ENCODE measurements around the gene KCNJ3. TPM values are rescaled to one million over a fixed set of nuclear protein-coding genes. Genes with fewer than 3 reads are reported as not detected.

The KCNJ3 gene, protein sequence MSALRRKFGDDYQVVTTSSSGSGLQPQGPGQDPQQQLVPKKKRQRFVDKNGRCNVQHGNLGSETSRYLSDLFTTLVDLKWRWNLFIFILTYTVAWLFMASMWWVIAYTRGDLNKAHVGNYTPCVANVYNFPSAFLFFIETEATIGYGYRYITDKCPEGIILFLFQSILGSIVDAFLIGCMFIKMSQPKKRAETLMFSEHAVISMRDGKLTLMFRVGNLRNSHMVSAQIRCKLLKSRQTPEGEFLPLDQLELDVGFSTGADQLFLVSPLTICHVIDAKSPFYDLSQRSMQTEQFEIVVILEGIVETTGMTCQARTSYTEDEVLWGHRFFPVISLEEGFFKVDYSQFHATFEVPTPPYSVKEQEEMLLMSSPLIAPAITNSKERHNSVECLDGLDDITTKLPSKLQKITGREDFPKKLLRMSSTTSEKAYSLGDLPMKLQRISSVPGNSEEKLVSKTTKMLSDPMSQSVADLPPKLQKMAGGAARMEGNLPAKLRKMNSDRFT
- 2.2 and 2.3 TPM in 2 replicates for total RNA-seq (2014; rRNA removed; shearing (Covaris generic))

DNA sequence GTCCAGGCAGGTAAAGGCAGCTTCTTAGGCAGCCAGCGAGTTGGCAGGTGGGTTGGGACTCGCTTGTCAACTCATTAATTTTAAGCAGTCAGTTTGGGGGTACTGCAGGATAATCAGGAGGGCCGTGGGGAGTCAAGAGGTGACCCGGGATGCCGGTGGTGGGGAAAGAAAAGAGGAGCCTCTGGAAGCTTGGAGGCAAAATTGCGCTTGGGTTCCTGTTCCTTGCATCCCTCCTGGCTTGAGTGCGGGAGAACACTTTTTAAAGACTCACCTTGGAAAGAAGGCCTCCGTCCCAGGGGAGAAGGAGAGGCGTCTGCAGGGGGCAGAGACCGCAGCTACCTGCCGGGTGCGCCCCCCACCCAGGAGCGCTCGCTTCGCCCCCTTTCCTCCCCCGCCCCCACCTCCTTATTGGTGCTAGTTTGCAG is at the start of gene KCNJ3:
KCNJ3 (plus strand) TSS at position 400 of the 425 bp plus-strand sequence. CDS start 81 bp downstream, outside the sequence.
- no peak for DNase-seq (ENCODE audit: low spot score)

DNA sequence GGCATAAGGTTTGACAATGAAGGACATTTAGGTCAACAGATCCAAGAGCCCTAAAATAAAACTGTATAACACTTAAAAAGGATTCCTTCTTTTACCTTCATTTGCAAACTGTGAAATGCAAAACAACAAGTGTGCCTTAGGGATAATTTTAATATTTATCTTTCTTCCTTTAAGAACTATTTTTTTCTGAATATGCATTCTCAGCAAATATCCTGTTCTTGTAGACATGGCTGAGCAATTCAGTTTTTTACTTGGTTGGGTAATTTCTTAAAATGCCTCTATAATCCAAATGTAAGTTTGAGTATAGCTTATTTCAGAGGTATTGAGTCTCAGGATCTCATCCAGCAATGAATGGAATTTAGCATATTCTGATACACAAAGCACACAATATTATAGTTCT is 43.0 kb upstream of the KCNJ3 start:
- DNase-seq (ENCODE audit: low spot score), result no peak

DNA sequence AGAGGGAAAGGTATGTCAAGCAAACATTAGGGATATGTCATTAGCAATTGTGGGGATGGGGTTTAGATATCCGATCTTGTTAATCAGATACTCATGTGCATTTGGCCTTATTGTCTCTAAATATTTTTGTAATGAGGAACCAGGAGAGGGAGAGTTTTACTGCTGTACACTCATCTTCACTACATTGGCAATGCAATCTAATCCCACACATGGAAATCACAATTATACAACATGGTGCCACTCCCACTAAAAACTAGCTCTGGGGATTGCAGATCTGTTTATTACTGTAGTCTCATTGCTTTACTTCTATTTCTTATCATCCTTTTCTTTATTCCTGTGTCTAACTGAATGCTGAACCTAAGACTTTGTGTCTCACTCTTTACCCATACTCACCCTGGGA is 39.6 kb upstream of the KCNJ3 start:
- DNase-seq (ENCODE audit: low spot score), result no peak

DNA sequence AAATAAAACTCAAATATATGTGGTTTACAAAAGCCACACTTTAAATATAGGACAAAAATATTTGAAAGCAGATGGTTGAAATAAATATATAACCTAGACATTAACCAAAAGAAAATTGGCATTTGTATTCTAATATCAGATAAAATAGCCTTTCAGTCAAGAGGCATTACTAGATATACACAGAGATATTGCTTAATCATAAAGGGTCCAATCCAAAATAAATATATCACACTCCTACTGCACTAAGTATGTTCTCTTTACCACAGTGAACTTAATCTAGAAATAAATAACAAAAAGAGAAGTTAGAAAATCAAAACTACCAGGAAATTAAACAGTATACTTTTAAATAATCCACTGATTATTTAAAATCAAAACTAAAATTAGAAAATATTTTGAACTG is 34.2 kb upstream of the KCNJ3 start:
- DNase-seq (ENCODE audit: low spot score), result no peak

DNA sequence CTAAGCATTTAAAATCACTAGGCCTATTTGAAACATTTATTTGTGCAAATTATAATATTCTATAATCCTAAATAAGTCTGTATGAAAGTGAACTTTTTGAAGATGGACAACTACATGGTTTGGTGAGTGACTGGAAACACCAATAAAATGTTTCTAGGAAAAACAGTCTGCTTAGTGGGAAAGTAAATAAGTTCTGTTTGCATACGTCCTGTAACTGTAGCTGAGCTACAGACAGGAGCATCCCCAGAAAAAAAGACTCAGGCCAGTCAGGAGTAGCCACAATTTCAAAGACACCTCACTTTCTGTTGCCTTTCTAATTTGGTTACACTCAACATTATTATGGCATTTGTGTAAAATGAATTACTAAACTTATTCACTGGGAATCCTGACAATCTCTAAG is 28.4 kb upstream of the KCNJ3 start:
- DNase-seq (ENCODE audit: low spot score), result no peak

DNA sequence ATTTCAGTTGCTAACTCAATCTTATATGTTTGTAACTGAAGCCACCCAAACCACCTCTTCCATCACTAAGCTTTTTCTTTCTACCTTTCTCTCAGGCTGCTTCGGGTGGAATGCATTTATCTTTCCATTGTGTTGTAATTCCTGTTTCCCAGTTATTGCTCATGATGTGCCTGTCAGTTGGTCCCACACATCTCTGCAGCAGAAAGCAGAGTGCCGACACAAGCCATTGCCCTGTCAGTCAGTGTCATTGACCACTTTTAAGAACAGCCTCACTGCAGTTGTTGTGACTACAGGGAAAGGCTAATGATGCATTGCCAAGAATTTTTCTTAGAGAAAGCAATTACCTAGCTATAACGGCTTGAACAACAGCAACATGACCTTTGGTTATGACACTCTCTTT is 24.8 kb upstream of the KCNJ3 start:
- DNase-seq (ENCODE audit: low spot score), result no peak

DNA sequence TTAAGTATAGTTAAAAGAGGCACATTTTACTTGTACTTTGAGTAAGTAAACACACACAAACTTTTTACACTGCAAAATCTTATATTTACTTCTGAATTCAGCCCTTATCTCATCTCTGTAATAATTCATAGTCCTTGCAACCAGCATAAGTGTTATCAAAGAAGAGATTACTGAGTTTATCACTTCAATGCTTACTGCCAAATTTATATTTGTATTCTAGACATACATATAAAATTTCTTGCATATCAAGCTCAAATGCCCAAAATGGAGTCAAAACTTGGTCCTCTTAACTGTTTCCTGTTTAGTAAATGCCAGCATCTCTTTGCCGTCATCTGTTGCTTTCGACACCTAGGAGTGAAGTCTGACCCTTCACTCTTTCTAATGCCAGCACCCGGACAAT is 21.1 kb upstream of the KCNJ3 start:
- DNase-seq (ENCODE audit: low spot score), result no peak

DNA sequence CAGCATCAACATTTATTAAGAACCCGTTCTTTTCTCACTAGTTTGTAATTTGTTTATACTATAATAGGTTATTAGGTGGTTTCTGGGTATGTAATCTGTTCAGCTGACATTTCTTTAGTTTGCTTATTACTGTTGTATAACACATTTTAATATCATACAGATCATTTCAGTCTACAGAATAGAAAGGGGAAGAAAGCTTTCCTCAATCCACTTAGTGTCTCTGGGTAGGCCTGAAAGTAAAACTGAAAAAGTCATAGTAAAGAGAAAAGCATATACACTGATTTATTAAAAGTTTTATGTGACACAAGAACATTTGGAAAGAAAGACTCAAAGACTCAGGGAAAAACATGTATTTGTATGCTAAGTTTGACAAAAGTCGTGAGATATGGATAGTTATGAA is 16.8 kb upstream of the KCNJ3 start:
- no peak for DNase-seq (ENCODE audit: low spot score)

DNA sequence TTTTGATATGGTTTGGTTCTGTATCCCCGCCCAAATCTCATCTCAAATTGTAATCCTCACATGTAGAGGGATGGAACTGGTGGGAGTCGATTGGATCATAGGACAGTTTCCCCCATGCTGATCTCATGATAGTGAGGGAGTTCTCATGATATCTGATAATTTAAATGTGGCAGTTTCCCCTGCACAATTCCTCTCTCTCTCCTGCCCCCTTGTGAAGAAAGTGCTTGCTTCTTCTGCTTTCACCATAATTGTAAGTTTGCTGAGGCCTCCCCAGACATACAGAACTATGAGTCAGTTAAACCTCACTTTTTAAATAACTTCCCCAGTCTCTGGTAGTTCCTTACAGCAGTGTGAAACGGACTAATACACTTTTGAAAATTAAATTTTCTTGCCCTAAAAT is 12.3 kb upstream of the KCNJ3 start:
- peak; percentile 12 for DNase-seq (ENCODE audit: low spot score)

DNA sequence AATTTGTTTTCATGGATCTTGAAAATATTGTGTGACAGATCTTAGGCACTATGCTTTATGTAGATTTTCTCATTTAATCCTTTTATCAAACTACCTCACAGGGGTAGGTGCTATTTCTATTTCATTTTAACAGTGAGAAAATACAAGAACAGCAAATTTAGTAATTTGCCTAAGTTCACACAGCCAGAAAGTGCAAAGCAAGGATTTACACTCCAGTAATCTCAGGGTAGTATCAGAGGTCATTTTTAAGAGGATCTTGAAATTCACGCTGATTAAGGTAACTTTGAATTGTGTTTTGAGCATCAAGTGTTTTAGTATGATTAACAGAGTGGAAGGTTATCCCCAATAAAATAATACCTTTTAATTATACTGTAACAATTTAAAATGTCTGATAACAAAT is 10.1 kb upstream of the KCNJ3 start:
- DNase-seq (ENCODE audit: low spot score), result no peak

DNA sequence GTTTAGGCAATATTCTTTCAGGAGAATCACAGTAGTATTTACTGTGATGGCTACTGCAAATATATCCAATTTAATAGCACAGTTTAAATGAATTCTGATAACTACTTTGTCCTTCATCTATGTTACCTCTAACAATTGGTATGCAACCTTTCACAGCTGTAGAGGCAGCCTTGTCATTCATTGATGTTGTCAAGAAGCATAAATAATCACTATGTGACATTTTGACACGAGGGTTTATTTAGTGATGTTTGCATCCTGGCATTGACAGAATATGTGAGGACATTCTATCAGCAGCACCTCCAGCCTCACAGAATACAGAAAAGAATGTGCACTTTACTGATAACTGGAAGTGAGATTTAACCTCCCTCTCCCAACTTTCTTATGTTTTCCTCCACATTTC is 9.3 kb upstream of the KCNJ3 start:
- no peak for DNase-seq (ENCODE audit: low spot score)

DNA sequence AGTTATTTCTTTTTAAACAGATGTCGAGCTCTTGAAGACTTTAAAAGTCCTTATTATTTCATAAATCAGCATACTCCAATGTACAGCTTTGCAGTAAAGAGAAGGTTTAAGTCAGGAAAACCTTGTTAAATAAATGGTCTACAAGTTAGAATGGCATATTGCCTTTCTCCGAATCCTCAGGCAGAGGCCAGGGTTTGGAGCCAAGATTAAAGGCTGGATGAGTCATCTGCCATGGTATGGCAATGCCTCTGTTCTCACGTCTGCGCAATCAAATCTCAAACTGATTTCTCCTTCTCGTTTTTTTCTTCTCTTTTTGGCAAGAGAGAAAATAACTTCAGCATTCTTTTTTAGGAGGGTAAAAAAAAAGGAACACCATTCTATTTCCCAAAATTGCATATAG is 5.6 kb upstream of the KCNJ3 start:
- DNase-seq (ENCODE audit: low spot score), result peak; percentile 34

DNA sequence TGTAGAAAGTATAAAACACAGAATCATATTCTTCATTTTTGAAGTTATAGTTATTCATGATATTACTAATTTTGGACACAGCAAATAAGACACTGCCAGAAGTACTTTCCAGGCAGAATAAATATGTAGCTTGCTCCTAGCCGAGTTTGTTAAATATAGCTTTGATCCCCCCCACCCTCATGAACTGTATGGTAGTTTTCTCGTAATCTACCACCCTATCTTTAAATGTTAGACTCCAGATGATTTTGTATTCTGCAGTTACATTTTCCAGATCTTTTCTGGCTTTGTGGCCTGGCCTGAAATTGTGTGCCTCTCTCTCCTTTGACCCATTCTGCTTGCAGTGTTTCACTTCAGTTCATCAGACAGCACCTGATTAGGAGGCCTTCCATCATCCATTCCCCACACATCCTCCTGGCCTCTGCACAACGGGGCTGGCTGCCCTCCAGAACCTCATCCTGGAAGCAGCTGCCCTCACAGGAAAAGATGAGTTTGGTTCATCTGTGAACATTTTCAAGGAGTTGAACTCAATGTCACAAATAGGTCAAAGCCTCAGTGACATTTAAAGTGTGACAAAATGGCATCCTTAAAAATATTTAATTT is 4.7 kb upstream of the KCNJ3 start:
- no peak for DNase-seq (ENCODE audit: low spot score)

DNA sequence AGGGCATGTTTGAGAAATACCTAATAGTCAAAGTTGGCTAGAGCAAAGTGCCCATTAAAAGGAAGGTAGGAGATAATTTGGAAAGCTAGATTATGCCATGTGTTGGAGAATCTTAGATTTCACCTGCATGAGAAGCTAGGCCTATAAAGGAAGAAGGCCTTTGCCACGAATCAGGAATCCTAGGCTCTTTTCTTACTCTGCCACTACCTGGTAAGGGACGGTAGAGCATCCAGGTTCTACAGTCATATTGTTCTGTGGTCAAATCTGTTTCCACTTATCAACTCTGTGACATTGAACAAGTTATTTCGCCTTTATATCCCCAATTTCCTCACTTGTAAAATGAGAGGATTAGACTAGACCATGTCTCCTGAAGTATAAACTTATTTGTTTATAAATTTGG is 3.6 kb upstream of the KCNJ3 start:
- no peak for DNase-seq (ENCODE audit: low spot score)

DNA sequence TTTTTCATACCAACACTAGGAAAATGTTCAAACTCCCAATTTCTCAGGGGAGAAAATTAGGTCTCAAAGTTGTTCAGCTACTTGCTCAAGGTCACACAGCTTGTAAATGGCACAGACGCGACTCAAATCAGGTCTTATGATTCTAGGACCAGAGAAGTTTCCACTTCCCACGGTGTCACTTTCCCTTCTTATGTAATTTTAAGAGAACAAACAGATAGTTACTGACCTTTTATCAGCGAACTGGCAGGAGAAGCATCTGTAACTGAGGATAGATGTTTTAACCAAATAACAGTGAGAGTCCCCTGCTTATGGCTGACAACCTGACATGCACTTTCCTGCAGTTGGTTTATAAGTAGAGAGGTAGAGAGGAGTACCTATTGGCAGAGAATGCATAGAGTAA is 2.1 kb upstream of the KCNJ3 start:
- DNase-seq (ENCODE audit: low spot score), result no peak

DNA sequence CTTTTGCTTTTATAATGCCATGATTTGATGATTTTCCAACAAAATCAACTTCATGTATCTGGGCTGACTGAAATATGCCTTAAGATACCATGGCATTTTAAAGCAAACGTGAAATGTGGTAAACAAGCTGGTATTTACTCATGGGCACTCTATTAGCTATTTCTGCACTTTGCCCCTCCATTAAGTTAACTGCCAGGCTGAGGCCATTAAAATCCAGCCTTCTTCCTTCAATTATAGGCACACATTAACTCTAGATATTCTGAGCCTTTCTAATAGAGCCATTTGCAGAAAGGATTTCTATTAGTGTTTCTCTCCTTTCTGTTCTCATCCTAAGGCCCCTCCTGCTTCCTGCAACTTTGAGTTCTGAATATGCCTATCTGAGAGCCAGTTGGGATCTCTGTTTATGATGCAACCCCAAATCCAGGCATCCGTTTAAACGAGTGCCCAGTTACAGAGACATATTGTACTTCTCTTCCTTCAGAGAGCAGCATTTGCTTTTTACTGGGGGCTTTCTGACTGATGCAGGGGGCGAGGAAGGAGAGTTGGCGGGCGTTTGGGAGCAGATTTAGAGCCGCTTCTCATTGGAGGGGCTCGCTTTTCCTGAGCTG is 1.6 kb upstream of the KCNJ3 start:
- peak; percentile 52 for DNase-seq (ENCODE audit: low spot score)

DNA sequence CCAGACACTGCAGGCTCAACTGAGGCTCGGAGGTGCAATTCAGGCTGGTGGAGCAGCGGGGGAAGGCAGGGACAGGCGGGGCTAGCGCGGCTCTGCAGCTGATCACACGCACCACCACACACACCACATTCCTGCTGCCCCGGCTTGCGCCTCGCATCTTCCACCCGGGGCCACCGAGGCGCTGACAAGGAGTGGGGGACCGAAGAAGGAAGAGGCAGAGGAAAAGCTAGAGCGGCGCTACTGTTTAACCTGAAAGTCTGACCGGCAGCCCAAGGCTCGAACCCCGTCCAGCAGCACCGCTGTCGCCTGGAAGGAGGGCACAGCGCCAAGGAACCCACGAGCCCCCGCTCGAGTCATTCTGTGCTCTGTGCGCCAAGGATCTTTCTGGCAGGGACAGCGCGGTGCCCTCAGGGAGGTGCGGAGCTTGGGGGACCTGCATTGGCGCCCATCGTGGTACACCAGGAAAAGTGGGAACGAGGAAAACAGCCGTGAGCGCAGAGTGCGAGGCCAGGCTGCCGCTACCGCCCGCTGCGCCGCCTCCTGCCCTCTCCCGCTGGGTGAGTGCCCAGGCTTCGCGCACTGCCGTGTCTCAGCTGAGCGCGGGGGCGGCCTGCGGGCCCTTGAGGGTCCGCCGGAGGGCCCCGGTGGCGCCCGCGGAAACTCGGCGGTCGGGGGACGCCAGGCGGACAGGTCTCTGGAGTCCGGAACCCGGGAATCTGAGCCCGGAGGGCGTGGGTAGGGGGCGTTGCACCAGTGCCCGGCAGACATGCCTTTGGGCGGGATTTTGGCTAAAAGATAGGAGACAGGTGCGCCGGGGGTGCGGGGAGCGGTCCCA is 860 bp upstream of the KCNJ3 start:
- DNase-seq (ENCODE audit: low spot score), result peak; percentile 48

DNA sequence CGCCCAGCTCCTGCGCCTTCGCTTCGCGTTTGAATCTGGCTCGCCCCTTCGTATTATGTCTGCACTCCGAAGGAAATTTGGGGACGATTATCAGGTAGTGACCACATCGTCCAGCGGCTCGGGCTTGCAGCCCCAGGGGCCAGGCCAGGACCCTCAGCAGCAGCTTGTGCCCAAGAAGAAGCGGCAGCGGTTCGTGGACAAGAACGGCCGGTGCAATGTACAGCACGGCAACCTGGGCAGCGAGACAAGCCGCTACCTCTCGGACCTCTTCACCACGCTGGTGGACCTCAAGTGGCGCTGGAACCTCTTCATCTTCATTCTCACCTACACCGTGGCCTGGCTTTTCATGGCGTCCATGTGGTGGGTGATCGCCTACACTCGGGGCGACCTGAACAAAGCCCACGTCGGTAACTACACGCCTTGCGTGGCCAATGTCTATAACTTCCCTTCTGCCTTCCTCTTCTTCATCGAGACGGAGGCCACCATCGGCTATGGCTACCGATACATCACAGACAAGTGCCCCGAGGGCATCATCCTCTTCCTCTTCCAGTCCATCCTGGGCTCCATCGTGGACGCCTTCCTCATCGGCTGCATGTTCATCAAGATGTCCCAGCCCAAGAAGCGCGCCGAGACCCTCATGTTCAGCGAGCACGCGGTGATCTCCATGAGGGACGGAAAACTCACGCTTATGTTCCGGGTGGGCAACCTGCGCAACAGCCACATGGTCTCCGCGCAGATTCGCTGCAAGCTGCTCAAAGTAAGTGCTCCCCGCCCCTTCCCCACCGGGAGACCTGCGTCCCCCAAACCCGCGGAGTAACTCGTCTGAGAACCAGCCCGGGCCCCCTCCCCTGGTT is 453 bp downstream of the KCNJ3 start:
- DNase-seq (ENCODE audit: low spot score), result no peak

DNA sequence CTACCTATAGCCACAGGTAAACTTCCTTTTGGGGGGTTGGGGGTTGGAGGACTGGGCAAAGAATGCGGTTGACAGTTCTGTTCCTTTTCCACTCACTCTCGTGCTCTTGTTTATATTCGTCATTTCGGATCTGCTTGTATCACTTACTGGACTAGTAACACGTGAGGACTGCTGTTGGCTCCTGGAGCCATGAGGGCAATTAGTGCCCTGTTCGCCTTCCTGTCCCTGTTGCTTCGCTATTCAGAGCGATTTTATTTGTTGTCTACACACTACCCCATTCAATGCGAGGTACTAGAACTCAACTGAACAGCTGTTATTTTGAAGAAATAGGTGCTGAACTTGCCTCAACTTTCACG is 1.1 kb downstream of the KCNJ3 start:
- DNase-seq (ENCODE audit: low spot score), result no peak

DNA sequence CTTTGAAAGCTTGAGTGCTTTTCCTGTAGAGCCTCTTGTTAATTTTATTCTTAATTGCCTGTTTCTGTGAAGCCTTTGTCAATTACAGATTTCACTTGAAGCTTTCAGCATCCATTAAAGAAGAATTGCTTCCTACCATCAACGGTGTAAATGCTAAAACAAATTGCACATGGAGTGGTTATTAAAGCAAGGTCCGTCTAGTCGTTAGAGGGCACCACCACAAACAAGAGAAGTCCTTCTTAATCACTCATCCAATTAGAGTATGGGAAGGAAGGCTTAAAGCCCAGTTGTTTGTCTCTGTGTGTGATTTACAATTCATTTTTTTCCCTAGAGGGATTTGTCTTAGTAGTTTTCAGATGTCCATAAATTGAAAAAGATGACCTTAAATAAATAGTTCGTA is 1.6 kb downstream of the KCNJ3 start:
- DNase-seq (ENCODE audit: low spot score), result no peak

DNA sequence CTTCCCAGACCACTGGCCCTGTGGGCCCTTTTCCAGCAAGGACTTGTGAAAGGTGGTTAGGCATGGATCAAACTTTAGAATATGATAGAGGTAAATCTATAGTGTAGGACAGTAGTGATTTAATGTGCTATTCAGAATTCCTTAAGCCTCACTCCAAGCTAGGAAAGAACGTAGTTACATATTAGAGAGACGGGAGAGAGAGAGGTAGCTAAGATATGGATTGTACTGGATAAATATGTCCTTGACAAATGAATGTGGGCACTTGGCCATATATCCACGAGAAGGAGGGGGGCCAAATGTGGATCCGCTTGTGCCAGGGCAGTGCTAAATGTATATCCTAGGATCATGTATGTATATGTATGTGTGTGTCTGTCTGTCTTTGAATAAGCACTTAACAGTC is 6.5 kb downstream of the KCNJ3 start:
- no peak for DNase-seq (ENCODE audit: low spot score)

Data from HT-29 (cell line).